HG02870 (cell line): ENCODE results near the gene DHRS4.
"Not testable (repeated sequence)": the region's sequence is repeated elsewhere in the genome, so short reads cannot be mapped to it uniquely, and the experiment has no call there.

Source experiments
- ATAC-seq: cut with Tn5 transposase; IDR thresholded peaks from one replicate; pipeline ENCODE4 v1.9.1; 2021; ENCODE audit warnings: mild to moderate bottlenecking, moderate library complexity; ENCODE audit not compliant: unreplicated experiment

DHRS4 gene

GRCh38 chr14:23981951-23982813 lies 28.6 kb downstream of the DHRS4 start:
- not testable (repeated sequence) for ATAC-seq

GRCh38 chr14:23984891-23985602 lies 31.5 kb downstream of the DHRS4 start:
- no peak for ATAC-seq

DNA sequence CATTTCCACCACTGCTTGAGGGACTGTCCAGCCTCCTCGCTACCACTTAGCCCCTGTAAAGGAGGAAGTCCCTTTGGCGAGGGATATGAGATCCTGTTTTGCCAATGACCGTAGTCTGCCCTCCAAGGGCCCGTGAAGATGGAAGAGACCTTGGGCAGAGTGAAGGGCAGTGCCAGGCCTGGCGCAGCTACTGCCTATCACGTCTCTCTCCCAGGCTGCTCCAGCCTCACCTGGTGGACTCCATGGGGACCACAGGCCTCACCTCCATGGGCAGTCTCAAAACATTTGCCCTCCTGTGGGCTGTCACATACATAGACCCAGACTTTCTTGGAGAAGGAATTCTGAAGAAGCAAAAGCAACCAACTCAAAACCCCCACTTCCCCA lies 34.6 kb downstream of the DHRS4 start:
- peak; percentile 11 for ATAC-seq

DNA sequence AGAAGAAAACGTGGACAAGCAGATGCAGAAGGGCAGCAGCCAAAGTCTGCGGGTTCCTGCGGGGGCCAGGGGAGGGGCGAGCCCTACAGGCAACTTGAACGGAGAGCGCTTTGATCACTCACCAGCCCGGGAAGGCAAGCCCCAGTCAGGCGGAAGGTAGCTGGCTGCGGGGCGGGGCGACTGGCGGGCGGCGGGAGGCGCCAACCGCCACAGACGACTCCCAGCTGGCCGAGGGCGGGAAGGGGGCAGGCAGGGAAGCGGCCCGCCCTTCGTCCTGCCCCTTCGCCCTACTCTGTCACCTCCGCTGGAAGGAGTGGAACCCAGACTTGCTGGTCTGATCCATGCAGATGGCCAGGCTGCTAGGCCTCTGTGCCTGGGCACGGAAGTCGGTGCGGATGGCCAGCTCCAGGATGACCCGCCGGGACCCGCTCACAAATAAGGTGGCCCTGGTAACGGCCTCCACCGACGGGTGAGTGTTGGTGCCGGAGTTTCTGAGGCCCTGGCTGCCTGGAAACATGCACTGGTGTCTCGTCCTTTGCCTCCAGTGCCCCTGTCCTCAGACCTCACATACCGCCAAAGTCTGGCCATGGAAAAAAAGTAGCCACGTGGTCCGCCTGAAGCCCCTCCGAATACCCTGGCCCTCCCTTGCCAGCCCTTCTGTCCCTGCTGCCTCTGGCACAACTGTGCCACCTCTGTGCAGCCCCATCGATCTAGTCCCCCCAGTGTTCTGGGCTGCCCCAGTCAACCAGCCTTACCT lies 35.2 kb downstream of the DHRS4 start, which contains the start of gene DHRS4L2:
DHRS4L2 (plus strand) TSS at position 323 of the 757 bp plus-strand sequence; CDS start at position 342, 19 bp downstream.
- ATAC-seq = peak; percentile 81

GRCh38 chr14:23989734-23990445 lies 36.3 kb downstream of the DHRS4 start:
- ATAC-seq = peak; percentile 65

- not testable (repeated sequence) for ATAC-seq
Measured at GRCh38 chr14:23990961-23991360, 37.4 kb downstream of the DHRS4 start.

GRCh38 chr14:23993042-23993441 lies 39.5 kb downstream of the DHRS4 start:
- not testable (repeated sequence) for ATAC-seq

DNA sequence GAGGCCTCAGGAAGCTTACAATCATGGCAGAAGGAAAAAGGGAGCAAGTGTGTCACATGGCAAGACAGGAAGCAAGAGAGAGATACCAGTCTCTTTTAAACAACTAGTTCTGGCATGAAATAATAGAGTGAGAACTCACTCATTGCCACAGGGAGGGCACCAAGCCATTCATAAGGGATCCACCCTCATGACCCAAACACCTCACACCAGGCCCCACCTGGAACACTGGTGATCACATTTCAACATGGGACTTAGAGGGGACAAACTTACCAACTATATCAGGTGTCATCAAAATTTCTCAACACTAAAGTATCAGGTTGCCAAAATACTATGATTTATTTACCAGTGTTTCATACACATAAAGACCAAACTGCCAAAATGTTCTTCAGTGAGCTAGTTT lies 42.4 kb downstream of the DHRS4 start:
- not testable (repeated sequence) for ATAC-seq

DNA sequence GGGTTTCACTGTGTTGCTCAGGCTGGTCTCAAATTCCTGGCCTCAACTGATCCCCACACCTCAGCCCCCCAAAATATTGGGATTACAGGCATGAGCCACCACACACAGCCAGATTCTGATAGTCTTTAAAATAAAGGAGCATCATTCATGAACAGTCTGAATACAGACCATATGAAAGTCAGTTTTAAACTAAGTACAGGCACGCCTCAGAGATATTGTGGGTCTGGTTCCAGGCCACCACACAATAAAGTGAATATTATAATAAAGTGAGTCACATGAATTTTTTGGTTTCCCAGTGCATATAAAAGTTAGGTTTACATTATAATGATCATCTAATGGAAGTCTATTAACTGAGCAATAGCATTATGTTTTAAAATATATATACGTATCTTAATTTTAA lies 43.3 kb downstream of the DHRS4 start:
- not testable (repeated sequence) for ATAC-seq

DNA sequence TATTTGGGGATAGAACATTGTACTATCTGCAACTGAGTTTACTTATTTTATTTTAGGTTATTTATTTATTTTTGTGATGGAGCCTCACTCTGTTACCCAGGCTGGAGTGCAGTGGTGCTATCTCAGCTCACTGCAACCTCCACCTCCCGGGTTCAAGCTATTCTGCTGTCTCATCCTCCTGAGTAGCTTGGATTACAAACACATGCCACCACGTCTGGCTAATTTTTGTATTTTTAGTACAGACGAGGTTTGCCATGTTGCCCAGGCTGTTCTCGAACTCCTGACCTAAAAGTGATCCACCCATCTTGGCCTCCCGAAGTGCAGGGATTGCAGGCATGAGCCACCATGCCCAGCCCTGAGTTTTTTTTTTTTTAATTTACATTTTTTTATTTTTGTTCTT lies 46.1 kb downstream of the DHRS4 start:
- not testable (repeated sequence) for ATAC-seq

DNA sequence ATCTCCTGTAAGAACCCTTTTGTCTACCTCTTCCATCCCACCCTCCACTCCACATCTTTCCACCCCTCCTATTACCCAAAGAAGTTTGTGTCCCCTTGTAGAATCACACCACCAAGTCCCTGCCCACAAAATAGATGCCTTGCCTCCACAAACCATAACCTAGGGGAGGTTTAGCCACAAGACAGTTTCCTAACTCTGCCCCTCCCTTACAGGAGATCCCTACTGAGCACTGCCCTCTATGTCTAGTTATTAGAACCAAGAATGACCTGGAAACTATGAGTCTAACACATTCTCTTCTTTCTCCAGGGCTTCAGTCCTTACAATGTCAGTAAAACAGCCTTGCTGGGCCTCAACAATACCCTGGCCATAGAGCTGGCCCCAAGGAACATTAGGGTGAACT lies 47.5 kb downstream of the DHRS4 start:
- ATAC-seq = not testable (repeated sequence)

DNA sequence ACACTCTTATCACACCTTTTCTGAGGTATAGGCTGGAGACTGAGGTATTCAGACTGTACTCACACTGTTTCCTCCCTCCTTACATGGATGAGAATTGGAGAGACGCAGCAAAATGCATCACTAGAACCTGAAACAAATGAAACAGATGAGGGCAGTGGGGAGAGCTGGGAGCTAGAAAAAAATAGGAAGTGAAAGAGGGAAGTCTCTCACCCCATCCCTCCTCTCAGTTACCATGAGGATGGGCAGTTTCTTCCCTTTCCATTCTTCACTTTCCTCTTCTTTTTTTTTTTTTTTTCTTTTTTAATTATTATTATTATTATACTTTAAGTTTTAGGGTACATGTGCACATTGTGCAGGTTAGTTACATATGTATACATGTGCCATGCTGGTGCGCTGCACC lies 48.1 kb downstream of the DHRS4 start:
- ATAC-seq = not testable (repeated sequence)

GRCh38 chr14:24006471-24006816 lies 52.9 kb downstream of the DHRS4 start:
- ATAC-seq = peak; percentile 29

DNA sequence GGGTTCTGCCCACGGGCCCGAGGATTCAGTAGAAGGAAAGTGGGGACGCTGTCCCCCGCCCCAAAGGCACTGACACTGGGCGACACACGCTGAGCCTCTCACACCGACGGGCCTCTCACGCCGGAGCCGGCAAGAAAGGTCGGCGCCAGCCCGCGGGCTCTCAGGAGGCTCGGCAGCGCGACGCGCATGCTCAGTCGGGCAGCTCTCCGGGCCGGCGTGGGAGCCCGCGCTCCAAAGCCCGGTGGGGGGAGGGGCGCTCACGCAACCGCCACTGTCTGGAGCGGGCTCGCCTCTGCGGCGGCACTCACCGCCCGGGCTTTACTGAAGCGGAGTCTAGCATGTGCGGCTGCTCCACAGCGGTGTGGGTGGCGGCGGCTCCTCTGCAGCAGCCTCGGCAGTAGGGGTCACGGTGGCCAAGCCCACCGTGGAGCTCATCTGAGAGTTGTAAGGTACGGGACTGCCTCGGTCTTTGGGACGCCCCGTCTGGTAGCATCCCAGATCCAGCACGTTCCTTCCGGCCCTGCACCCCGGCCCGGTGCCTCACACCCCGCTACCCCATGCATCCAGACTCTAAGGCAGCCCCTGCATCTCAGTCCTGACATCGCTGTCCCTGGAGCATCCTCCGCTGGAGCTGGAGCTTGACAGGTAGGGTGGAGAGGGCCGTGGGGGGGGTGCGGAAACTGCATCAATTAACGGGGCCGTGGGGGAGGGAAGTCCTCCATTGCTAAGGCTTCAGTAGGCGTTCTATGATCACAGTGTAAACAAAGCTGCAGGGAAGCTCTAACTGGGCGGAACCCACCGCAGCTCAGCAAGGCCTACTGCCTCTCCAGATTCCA lies 53.5 kb downstream of the DHRS4 start:
- ATAC-seq = peak; percentile 78

- no peak for ATAC-seq
Measured at GRCh38 chr14:24011051-24011450, 57.5 kb downstream of the DHRS4 start.

- not testable (repeated sequence) for ATAC-seq
Measured at GRCh38 chr14:24012726-24013273, 59.2 kb downstream of the DHRS4 start.

GRCh38 chr14:24013654-24014514 lies 60.3 kb downstream of the DHRS4 start:
- no peak for ATAC-seq

DNA sequence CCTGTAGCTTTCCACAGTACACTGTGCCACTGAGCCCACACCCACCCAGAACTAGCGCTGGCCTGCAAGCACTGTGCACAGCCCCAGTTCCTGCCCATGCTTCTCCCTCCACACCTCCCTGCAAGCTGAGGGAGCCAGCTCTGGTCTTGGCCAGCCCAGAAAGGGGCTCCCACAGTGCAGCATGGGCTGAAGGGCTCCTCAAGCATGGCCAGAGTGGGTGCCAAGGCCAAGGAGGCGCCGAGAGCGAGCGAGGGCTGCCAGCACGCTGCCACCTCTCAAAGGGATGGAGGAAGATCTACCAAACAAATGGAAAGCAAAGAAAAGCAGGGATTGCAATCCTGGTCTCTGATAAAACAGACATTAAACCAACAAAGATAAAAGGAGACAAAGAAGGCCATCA lies 62.2 kb downstream of the DHRS4 start:
- ATAC-seq = not testable (repeated sequence)
